KMS-11 (cell line): ENCODE measurements around the gene PCGF2.

ENCODE experiments used
- H2AFZ ChIP-seq: fragments of 200-600 bp; sonication (generic); 2 replicates; pipeline ENCODE4 v1.6.1; 2016; ENCODE audit warnings: antibody characterized with exemption, mixed run types, low read depth
- H3K27ac ChIP-seq: fragments of 200-600 bp; sonication (generic); 2 replicates; pipeline ENCODE4 v1.6.1; 2016; ENCODE audit warnings: mild to moderate bottlenecking, mixed run types
- H3K27me3 ChIP-seq: fragments of 200-600 bp; sonication (generic); 2 replicates; pipeline ENCODE4 v1.6.1; 2017; ENCODE audit warnings: mild to moderate bottlenecking, low read depth, mixed run types, moderate library complexity; ENCODE audit not compliant: insufficient read depth
- H3K36me3 ChIP-seq: fragments of 200-600 bp; sonication (generic); 2 replicates; pipeline ENCODE4 v1.6.1; 2017; ENCODE audit warnings: mild to moderate bottlenecking, mixed run types; ENCODE audit not compliant: insufficient read depth
- H3K4me1 ChIP-seq: fragments of 200-600 bp; sonication (generic); 2 replicates; pipeline ENCODE4 v1.6.1; 2016; ENCODE audit warnings: mild to moderate bottlenecking, low read depth, mixed run types; ENCODE audit not compliant: poor library complexity, severe bottlenecking
- H3K4me2 ChIP-seq: fragments of 200-600 bp; sonication (generic); 2 replicates; pipeline ENCODE4 v1.7.0; 2016; ENCODE audit warnings: mild to moderate bottlenecking, mixed run types
- H3K4me3 ChIP-seq: fragments of 200-600 bp; sonication (generic); IDR thresholded peaks from 2 replicates; pipeline ENCODE4 v1.6.1; 2017; ENCODE audit warnings: low read depth, low read length, mixed read lengths; ENCODE audit not compliant: insufficient read depth
- H3K79me2 ChIP-seq: fragments of 200-600 bp; sonication (generic); 2 replicates; pipeline ENCODE4 v1.6.1; 2016; ENCODE audit warnings: low read depth, mixed run types; ENCODE audit not compliant: insufficient read depth
- H3K9ac ChIP-seq: fragments of 200-600 bp; sonication (generic); 2 replicates; pipeline ENCODE4 v1.6.1; 2016; ENCODE audit warnings: mild to moderate bottlenecking, mixed run types
- H4K20me1 ChIP-seq: fragments of 200-600 bp; sonication (generic); 2 replicates; pipeline ENCODE4 v1.6.1; 2016; ENCODE audit warnings: mild to moderate bottlenecking, mixed run types; ENCODE audit not compliant: insufficient read depth
- CTCF ChIP-seq: fragments of 200-600 bp; sonication (generic); conservative IDR thresholded peaks from 2 replicates; pipeline ENCODE4 v1.6.1; 2017; ENCODE audit warnings: low read depth, mild to moderate bottlenecking, antibody characterized with exemption, low read length, moderate library complexity, mixed read lengths

PCGF2 gene

GRCh38 chr17:38743556-38744171 lies 4.5 kb downstream of the PCGF2 start:
- Histone ChIP-seq H3K79me2 (no peaks in the 10 kb centered on the region), H3K4me2 (no peak overlapping the region), H3K4me1 (peaks cover 12% of the 10 kb centered on the region), H3K9ac (no peak overlapping the region), H3K36me3 (no peaks in the 10 kb centered on the region), H4K20me1 (no peaks in the 10 kb centered on the region), H2AFZ (no peak overlapping the region), H3K4me3 (no peak overlapping the region), H3K27me3 (peaks cover 3% of the 10 kb centered on the region; the same call in 1 of the 2 replicates), H3K27ac (no peak overlapping the region)
- TF ChIP-seq CTCF: no peak

- no peak overlapping the region for H2AFZ ChIP-seq
- no peak overlapping the region for H3K4me2 ChIP-seq
- H3K36me3 ChIP-seq: no peaks in the 10 kb centered on the region
- no peak for TF ChIP-seq CTCF
- H3K79me2 ChIP-seq: no peaks in the 10 kb centered on the region
- H3K27ac ChIP-seq: no peak overlapping the region
- H3K27me3 ChIP-seq: no peaks in the 10 kb centered on the region
- H3K4me3 ChIP-seq: no peak overlapping the region
- H3K4me1 ChIP-seq: peaks cover 11% of the 10 kb centered on the region
- no peaks in the 10 kb centered on the region for H4K20me1 ChIP-seq
- no peak overlapping the region for H3K9ac ChIP-seq
Measured at GRCh38 chr17:38742411-38743308, 5.5 kb downstream of the PCGF2 start.

- Histone ChIP-seq H3K9ac (no peak overlapping the region), H3K4me3 (no peak overlapping the region), H3K4me2 (no peak overlapping the region), H3K79me2 (no peaks in the 10 kb centered on the region), H3K36me3 (no peaks in the 10 kb centered on the region), H3K4me1 (peaks cover 9% of the 10 kb centered on the region), H3K27ac (no peak overlapping the region), H2AFZ (no peak overlapping the region), H4K20me1 (no peaks in the 10 kb centered on the region), H3K27me3 (no peaks in the 10 kb centered on the region)
- no peak for TF ChIP-seq CTCF
Measured at GRCh38 chr17:38741921-38742410, 6.2 kb downstream of the PCGF2 start.

- Histone ChIP-seq H3K36me3 (no peaks in the 10 kb centered on the region), H3K79me2 (no peaks in the 10 kb centered on the region), H3K4me2 (no peak overlapping the region), H3K27me3 (no peaks in the 10 kb centered on the region), H3K4me3 (no peak overlapping the region), H4K20me1 (no peaks in the 10 kb centered on the region), H3K9ac (no peak overlapping the region), H3K4me1 (peaks cover 4% of the 10 kb centered on the region), H3K27ac (no peak overlapping the region), H2AFZ (no peak overlapping the region)
- no peak for TF ChIP-seq CTCF
Measured at GRCh38 chr17:38741461-38741860, 6.7 kb downstream of the PCGF2 start.
